ENCODE results near the gene FPR2.

DNA sequence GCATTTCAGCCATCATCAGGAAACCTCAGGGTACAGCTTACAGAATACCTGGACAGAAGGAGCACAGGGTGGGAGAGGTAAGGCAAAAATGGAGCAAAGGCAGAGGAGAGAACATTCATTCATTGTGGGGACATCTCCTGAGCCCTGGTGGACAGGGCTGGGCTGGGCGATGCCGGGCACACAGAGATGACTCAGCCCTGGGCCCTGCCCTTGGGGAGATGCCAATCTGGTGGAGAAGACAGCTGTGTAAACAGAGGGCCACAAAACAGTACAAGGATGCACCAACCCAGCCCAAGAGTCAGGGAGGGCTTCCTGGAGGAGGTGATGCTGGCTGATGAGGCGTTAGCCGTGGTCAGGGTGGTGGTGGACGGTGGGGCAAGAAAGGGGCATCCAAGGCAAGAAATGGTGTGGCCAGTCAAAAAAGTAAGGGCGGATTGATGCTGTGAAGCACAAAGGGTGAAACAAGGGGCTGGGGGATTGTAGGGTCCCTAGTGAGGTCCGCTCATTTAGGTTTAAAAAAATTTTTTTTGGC lies 33.6 kb upstream of the FPR2 start:
- TF ChIP-seq GATA3 (IDR thresholded peaks at IDR 0.05; ENCODE audit: low read depth, low read length) (no peak), GATA2 (IDR thresholded peaks at IDR 0.05; ENCODE audit: low read depth, low read length) (no peak)

Measured in SH-SY5Y (cell line).